Measurements from ENCODE around the gene ETHE1.

- TF ChIP-seq CTCF (IDR thresholded peaks at IDR 0.05), result no peak
- no peak for TF ChIP-seq POLR2A (IDR thresholded peaks at IDR 0.05)
- TF ChIP-seq EP300 (IDR thresholded peaks at IDR 0.05), result no peak
Measured at GRCh38 chr19:43495082-43495481, 31.9 kb downstream of the ETHE1 start.
